ENCODE results near the gene KCNAB2.

Gene KCNAB2

GRCh38 chr1:6045561-6045960, at the start of gene KCNAB2:
Gene KCNAB2, plus strand, starts transcription at chr1:6045888. Its CDS starts 5,649 bp downstream, at chr1:6051537.
- no peak for DNase-seq

DNA sequence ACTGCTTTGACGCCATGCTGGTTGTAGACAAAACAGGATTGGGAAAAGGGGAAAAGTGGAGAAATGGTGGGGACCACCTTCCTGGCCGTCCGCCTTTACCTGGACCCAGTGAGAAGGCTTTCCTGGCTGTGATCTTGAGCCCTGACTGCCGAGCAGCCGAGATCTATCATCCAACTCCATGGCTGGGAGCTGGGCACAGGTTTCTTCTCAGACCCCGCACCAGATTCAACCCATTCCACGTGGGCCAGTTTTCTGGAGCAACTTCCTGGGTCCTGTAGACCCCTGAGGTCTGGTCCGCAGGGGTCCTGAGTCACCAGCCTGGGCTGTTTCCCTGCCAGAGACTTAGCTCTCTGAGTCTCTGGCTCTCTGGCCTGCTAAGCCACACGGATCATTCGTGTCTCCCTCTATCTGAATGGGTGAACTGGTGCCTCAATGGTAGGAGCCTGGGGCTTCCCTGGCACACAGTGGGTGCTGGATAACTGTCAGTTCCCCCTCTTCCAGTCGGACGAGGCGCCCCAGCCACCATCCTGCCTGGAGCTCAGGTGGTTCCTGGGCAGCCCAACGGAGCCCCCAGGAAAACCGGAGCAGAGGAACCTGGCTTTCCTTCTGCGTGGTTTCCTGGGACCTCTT, 48.9 kb upstream of the KCNAB2 start:
- no peak for DNase-seq

- no peak for DNase-seq
Observed at GRCh38 chr1:5997316-5997715, 48.4 kb upstream of the KCNAB2 start.

DNA sequence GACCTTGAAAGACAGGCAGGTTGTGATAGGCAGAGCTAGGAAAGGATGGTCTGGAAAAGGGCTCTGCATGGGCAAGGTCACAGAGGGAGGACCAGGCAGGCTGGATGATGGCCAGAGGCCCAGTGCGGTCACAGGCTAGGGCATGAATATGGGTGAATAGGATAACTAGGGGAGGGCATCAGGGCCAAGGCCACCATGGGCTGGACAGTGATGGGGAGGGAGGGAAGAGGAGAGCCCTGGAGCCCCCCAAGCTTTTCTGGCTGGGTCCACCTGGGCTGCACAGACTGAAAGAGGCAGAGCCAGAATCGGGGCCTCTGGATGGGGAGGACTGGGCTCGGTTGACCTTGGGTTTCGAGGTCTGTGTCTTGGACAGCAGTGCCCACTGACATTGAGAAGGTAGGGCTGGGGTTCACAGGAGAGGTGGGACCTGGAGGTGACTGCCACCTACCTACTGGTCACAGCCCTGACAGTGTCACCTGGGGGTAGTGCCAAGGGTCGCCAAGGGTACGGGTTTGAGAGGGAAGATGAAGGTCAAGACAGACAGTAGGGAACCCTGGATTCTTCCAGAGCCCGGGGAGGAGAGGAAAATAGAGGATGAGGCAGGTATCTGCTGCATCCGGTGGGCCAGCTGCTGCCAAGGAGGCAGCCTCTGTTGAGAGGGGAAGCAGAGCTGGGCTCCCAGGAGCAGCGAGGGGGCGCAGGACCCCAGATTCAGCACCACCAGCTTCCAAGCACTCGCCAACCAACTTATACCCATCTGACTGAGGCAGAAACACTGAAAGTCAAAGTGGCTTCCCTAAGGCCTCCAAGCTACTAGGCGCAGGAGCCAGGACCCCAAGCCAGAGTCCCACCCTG, 47.4 kb upstream of the KCNAB2 start:
- no peak for DNase-seq

- DNase-seq = no peak
Observed at GRCh38 chr1:5998906-5999301, 46.8 kb upstream of the KCNAB2 start.

GRCh38 chr1:5999711-6000443, 45.8 kb upstream of the KCNAB2 start:
- no peak for DNase-seq

GRCh38 chr1:6000444-6001288, 45.0 kb upstream of the KCNAB2 start:
- no peak for DNase-seq

- no peak for DNase-seq
Observed at GRCh38 chr1:6001992-6002576, 43.6 kb upstream of the KCNAB2 start.

DNA sequence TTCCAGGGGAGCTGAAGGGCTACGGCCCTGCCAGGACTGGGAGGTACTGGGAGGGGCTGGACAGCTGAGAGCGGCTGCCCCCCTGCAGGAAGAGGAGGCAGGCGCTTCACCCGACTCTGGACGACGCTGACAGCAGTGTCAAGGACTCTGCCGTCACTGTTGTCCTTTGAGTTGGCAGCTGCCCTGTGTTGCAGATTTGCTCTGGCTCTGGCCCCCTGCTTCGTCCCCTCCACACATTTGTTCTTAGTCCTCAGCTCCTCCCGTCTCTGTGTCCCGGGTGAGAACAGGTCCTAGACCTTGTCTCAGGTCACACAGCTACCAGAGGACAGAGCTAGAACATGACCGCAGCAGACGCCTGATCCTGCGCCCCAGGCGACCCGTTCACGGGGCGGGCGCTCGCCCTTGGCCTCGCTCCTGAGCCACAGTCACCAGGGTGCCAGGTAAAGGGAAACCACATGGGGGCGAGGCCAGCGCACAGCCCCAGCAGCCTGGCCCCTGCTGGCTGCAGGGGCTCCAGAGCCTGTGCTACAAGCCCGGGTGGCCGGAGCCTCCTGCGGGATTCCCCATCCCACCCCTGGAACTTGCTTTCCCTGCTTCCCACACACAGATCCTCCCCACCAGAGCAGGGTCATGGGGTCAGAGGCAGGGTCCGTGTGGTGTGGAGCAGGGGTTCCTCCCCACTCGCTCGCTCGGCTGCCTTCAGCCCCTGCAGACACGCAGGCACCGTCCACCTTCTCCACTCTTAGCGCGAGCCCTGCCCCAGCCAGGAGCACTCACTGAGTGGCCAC, 42.8 kb upstream of the KCNAB2 start:
- no peak for DNase-seq

GRCh38 chr1:6003568-6004411, 41.9 kb upstream of the KCNAB2 start:
- DNase-seq = no peak

GRCh38 chr1:6004412-6005123, 41.1 kb upstream of the KCNAB2 start:
- DNase-seq = no peak

DNA sequence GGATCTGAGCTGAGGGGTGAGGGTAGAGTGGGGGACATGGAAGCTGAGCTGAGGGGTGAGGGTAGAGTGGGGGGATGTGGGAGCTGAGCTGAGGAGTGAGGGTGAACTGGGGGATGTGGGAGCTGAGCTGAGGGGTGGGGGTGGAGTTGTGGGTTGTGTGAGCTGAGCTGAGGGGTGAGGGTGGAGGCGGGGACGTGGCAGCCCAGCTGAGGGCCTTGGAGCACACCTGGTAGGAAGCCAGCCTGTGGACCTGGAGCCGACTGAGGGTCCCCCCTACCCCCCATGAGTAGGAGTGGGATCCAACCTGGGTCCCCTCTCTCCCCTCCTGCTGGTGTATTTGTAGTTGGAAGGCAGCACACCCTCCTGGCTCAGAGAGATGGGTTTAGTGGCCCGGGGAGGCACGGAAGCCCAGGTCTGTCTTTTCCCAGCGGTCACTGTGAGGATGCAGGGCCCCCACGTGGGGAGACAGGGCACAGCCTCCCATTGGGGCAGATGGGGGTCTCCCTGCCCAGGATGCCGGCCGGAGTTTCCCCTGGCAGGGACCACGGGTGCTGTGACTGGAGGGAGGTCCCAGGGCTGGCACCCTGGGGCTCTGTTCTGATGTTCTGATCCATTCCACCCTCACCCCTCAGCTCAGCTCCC, 40.3 kb upstream of the KCNAB2 start:
- no peak for DNase-seq

GRCh38 chr1:6006882-6007281, 38.8 kb upstream of the KCNAB2 start:
- DNase-seq = no peak

- DNase-seq = no peak
Observed at GRCh38 chr1:6007318-6008083, 38.2 kb upstream of the KCNAB2 start.

GRCh38 chr1:6008084-6008415, 37.6 kb upstream of the KCNAB2 start:
- no peak for DNase-seq

- DNase-seq = no peak
Observed at GRCh38 chr1:6008696-6009095, 37.0 kb upstream of the KCNAB2 start.

GRCh38 chr1:6009120-6010040, 36.3 kb upstream of the KCNAB2 start:
- no peak for DNase-seq

GRCh38 chr1:6010554-6010953, 35.1 kb upstream of the KCNAB2 start:
- DNase-seq = no peak

All from activated CD4-positive, alpha-beta T cell treated with anti-CD3 and anti-CD28 coated beads for 1 hour (primary cell).